K562 (cell line): ENCODE measurements around the gene CCDC18. TPM values are rescaled to one million over a fixed set of nuclear protein-coding genes. Genes with fewer than 3 reads are reported as not detected.

Source experiments
- ATF3 ChIP-seq, 2 experiments: fragments of 450-650 bp in 1 of 2; sonication (generic) in 1 of 2; formaldehyde crosslinking in 1 of 2; IDR thresholded peaks in 1 of 2; conservative IDR thresholded peaks in 1 of 2; 2 replicates each; pipeline versions ENCODE4 v1.6.1 to v1.8.1; 2016 to 2023; ENCODE audit warnings: mild to moderate bottlenecking in 2 of 2, moderate library complexity in 2 of 2, inconsistent platforms in 1 of 2, missing genetic modification reagents in 1 of 2
- BCOR ChIP-seq: fragments of 450-650 bp; IDR thresholded peaks from 2 replicates; pipeline ENCODE4 v1.6.1; 2016
- CREB1 ChIP-seq, 2 experiments: sonication (generic) in 1 of 2; formaldehyde crosslinking in 1 of 2; IDR thresholded peaks; 2 replicates each; pipeline versions ENCODE4 v1.6.1 to v1.8.0; 2012 to 2022; ENCODE audit warnings: inconsistent platforms in 1 of 2, mild to moderate bottlenecking in 1 of 2, missing genetic modification reagents in 1 of 2, moderate library complexity in 1 of 2
- GABPB2 ChIP-seq: fragments of 250-450 bp; sonication (Bioruptor Pico); conservative IDR thresholded peaks from 2 replicates; pipeline ENCODE4 v1.5.1; 2021; ENCODE audit warnings: mild to moderate bottlenecking
- GMEB1 ChIP-seq: fragments of 250-450 bp; sonication (Bioruptor Pico); IDR thresholded peaks from 2 replicates; pipeline ENCODE4 v1.4.0; 2020; ENCODE audit warnings: mild to moderate bottlenecking
- GTF2A2 ChIP-seq: IDR thresholded peaks from 2 replicates; pipeline ENCODE4 v1.6.1; 2016; ENCODE audit warnings: mild to moderate bottlenecking, missing genetic modification characterization, missing compliant biosample characterization
- NFXL1 ChIP-seq: fragments of 450-650 bp; formaldehyde crosslinking; IDR thresholded peaks from 2 replicates; pipeline ENCODE4 v1.4.0; 2021; ENCODE audit warnings: mild to moderate bottlenecking
- NR2C1 ChIP-seq, 2 experiments: fragments of 450-650 bp; IDR thresholded peaks; 2 replicates each; pipeline ENCODE4 v1.6.1; 2017; ENCODE audit warnings: mild to moderate bottlenecking in 2 of 2, antibody characterized with exemption in 1 of 2, inconsistent platforms in 1 of 2, missing compliant biosample characterization in 1 of 2, missing genetic modification characterization in 1 of 2
- NR4A1 ChIP-seq, 2 experiments: fragments of 250-450 bp in 1 of 2; fragments of 450-650 bp in 1 of 2; sonication (Bioruptor Pico) in 1 of 2; IDR thresholded peaks; 2 replicates each; pipeline versions ENCODE4 v1.4.0 to v1.6.1; 2016 to 2020; ENCODE audit warnings: mild to moderate bottlenecking in 2 of 2, missing compliant biosample characterization in 1 of 2, missing genetic modification characterization in 1 of 2, moderate library complexity in 1 of 2
- PHB2 ChIP-seq: fragments of 450-650 bp; IDR thresholded peaks from 2 replicates; pipeline ENCODE4 v1.6.1; 2017; ENCODE audit warnings: low read depth
- SIRT6 ChIP-seq: IDR thresholded peaks from one replicate; pipeline ENCODE4 v1.6.1; 2012; ENCODE audit warnings: low read depth, mild to moderate bottlenecking, control low read depth, inconsistent platforms, low read length, moderate library complexity
- SMARCA4 ChIP-seq: fragments of 450-650 bp; IDR thresholded peaks from 2 replicates; pipeline ENCODE4 v1.6.1; 2016
- SREBF2 ChIP-seq: sonication (generic); formaldehyde crosslinking; IDR thresholded peaks from 2 replicates; pipeline ENCODE4 v1.4.0; 2020; ENCODE audit warnings: mild to moderate bottlenecking, missing genetic modification reagents
- STAT5B ChIP-seq: fragments of 250-450 bp; sonication (Bioruptor Pico); IDR thresholded peaks from 2 replicates; pipeline ENCODE4 v1.8.0; 2021; ENCODE audit warnings: mild to moderate bottlenecking, inconsistent platforms
- ZNF134 ChIP-seq: fragments of 250-450 bp; sonication (Bioruptor Pico); conservative IDR thresholded peaks from 2 replicates; pipeline ENCODE4 v1.4.0; 2020
- ZNF584 ChIP-seq: fragments of 200-800 bp; sonication (Bioruptor generic); IDR thresholded peaks from 2 replicates; pipeline ENCODE4 v1.6.1; 2016; ENCODE audit warnings: low read depth, mild to moderate bottlenecking, missing genetic modification characterization, missing compliant biosample characterization
- ZNF740 ChIP-seq, 3 experiments: fragments of 200-800 bp in 1 of 3; sonication (Bioruptor generic) in 1 of 3; sonication (generic) in 1 of 3; formaldehyde crosslinking in 1 of 3; IDR thresholded peaks; 2 replicates each; pipeline versions ENCODE4 v1.6.1 to v1.8.0; 2016 to 2022; ENCODE audit warnings: mild to moderate bottlenecking in 2 of 3, missing compliant biosample characterization in 2 of 3, missing genetic modification characterization in 2 of 3, missing genetic modification reagents in 1 of 3
- polyA plus RNA-seq, 8 experiments: library from polyadenylated mRNA; depleted of rRNA in 4 of 8; stranded (reverse) in 5 of 8; unstranded in 3 of 8; fragments of >200 nt; fragmentation: Nextera tagmentation in 2 of 8; fragmentation: Illumina TruSeq in 1 of 8; extraction: Ambion mirVana in 2 of 8; extraction: Trizol in 1 of 8; gene quantifications; 2 replicates each; pipeline versions ENCODE4 v1.2.1 to v1.2.3, GENCODE V29; 2011 to 2014; ENCODE audit warnings: inconsistent platforms in 1 of 8, missing spikeins in 1 of 8
- total RNA-seq, 7 experiments: library from RNA; depleted of rRNA in 6 of 7; stranded (reverse); fragments of >200 nt in 6 of 7; fragmentation: Illumina TruSeq in 2 of 7; extraction: Trizol in 2 of 7; gene quantifications; 2 replicates each; pipeline versions ENCODE4 v1.2.1 to v1.2.3, GENCODE V29; 2011 to 2021; ENCODE audit warnings: low replicate concordance in 1 of 7
- TF ChIP-seq, protein P1 (sequence below): fragments of 250-450 bp; sonication (Bioruptor Pico); IDR thresholded peaks from 2 replicates; pipeline ENCODE4 v1.8.0; 2021; ENCODE audit warnings: mild to moderate bottlenecking, moderate library complexity
- TF ChIP-seq, protein P2 (sequence below): fragments of 250-450 bp; sonication (Bioruptor Pico); IDR thresholded peaks from 2 replicates; pipeline ENCODE4 v1.5.1; 2021; ENCODE audit warnings: mild to moderate bottlenecking

The CCDC18 gene
- total and polyA plus RNA-seq, 9 of the 15 experiments (the other 6 are each of a cell fraction or from before 2014, with no cell fraction given), result 19.5 to 34.2 (median 24.3) TPM

DNA sequence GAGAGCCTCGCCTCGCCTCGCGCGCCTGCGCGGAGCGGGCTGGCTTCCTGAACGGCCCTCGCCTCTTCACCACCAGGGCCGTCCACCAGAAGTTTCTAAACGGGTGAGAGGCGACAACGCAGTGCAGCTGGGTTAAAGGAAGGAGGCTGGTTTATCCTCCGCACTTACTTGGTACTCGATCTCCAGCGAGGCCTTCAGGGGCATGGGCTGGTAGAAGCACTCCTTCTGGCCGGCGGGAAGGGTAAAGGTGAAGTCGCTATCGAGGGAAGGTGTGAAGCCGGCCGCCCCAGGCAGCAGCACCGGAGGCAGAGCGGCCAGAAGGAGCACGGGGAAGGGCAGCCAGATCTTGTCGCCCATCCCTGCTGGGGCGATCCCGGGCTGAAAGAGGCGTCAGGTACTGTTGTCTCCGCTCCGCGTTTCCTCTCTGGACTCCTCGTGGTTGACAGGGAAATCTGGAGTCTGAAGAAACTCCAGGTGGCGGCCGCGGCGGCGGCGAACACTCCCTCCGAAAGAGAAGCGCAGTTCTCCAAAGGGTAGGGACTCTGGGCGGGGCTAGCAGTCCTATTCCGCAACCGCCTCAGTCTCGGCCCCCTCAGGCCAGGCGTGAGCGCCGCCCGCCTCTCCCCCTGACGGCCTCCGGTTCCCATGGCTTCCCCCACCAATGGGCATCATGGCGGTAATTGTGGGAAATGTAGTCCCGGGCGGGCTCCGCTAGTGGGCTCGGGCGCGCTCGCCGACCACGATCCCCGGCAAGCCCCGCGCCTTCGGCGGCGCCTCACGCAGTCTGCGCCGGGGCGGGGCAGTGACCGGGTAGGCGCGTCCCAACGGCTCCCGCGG lies 420 bp upstream of the CCDC18 start, which contains the start of gene TMED5 (continued):
- TF ChIP-seq GMEB1 (CRISPR knock-in tag) (peak; percentile 97), ZNF134 (CRISPR knock-in tag) (no peak), ZNF584 (CRISPR knock-in tag) (no peak), NR4A1 (CRISPR knock-in tag; IDR thresholded peaks at IDR 0.05) (no peak; the same call in 1 of the 2 replicates), NR4A1 (tag; IDR thresholded peaks at IDR 0.05) (no peak), ATF3 (IDR thresholded peaks at IDR 0.05) (no peak), ATF3 (CRISPR knock-in tag; conservative IDR thresholded peaks at IDR 0.05) (0 out of 2 replicates have a peak, but pooled peaks have one; percentile 18), GABPB2 (CRISPR knock-in tag) (no peak), STAT5B (CRISPR knock-in tag) (no peak), BCOR (no peak; the same call in 1 of the 2 replicates), GTF2A2 (tag) (0 out of 2 replicates have a peak, but pooled peaks have one; percentile 29), NR2C1 (IDR thresholded peaks at IDR 0.05) (no peak), NR2C1 (tag; IDR thresholded peaks at IDR 0.05) (no peak), NFXL1 (CRISPR knock-in tag) (no peak), ZNF740 (CRISPR knock-in tag; IDR thresholded peaks at IDR 0.05) (0 out of 2 replicates have a peak, but pooled peaks have one; percentile 31), ZNF740 (tag; IDR thresholded peaks at IDR 0.05) (no peak), CREB1 (IDR thresholded peaks at IDR 0.05) (peak; percentile 90), CREB1 (CRISPR knock-in tag; IDR thresholded peaks at IDR 0.05) (peak; percentile 86), SREBF2 (0 out of 2 replicates have a peak, but pooled peaks have one; percentile 58), SIRT6 (no peak), PHB2 (no peak), SMARCA4 (no peak)
- TF ChIP-seq, protein P1, sequence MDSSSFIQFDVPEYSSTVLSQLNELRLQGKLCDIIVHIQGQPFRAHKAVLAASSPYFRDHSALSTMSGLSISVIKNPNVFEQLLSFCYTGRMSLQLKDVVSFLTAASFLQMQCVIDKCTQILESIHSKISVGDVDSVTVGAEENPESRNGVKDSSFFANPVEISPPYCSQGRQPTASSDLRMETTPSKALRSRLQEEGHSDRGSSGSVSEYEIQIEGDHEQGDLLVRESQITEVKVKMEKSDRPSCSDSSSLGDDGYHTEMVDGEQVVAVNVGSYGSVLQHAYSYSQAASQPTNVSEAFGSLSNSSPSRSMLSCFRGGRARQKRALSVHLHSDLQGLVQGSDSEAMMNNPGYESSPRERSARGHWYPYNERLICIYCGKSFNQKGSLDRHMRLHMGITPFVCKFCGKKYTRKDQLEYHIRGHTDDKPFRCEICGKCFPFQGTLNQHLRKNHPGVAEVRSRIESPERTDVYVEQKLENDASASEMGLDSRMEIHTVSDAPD (CRISPR knock-in tag), result no peak
- TF ChIP-seq, protein P2, sequence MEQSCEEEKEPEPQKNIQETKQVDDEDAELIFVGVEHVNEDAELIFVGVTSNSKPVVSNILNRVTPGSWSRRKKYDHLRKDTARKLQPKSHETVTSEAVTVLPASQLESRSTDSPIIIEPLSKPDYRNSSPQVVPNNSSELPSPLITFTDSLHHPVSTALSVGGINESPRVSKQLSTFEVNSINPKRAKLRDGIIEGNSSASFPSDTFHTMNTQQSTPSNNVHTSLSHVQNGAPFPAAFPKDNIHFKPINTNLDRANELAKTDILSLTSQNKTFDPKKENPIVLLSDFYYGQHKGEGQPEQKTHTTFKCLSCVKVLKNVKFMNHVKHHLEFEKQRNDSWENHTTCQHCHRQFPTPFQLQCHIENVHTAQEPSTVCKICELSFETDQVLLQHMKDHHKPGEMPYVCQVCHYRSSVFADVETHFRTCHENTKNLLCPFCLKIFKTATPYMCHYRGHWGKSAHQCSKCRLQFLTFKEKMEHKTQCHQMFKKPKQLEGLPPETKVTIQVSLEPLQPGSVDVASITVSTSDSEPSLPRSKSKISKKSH (CRISPR knock-in tag), result no peak
